OCI-LY3 (cell line): ENCODE data around the gene OSER1.
"Not testable (repeated sequence)": the region's sequence is repeated elsewhere in the genome, so short reads cannot be mapped to it uniquely, and the experiment has no call there.

Experiments used
- H2AFZ ChIP-seq: fragments of 200-600, 300-600 bp; shearing (Covaris generic); 2 replicates; pipeline ENCODE4 v1.6.0; 2014; ENCODE audit warnings: antibody characterized with exemption, low read depth, low read length
- H3K27ac ChIP-seq: fragments of 200-600, 300-600 bp; sonication (generic); 2 replicates; pipeline ENCODE4 v1.5.1; 2014; ENCODE audit warnings: mild to moderate bottlenecking, low read length, moderate library complexity, mixed read lengths
- H3K27me3 ChIP-seq: fragments of 200-600, 300-600 bp; sonication (generic); 2 replicates; pipeline ENCODE4 v1.6.1; 2014; ENCODE audit warnings: low read depth, low read length, mixed read lengths
- H3K36me3 ChIP-seq: fragments of 200-600, 300-600 bp; sonication (generic); replicated peaks from 2 replicates; pipeline ENCODE3; 2014; ENCODE audit warnings: low read depth, low read length, mixed read lengths
- H3K4me1 ChIP-seq: fragments of 300-600, 200-600 bp; sonication (generic); 2 replicates; pipeline ENCODE4 v1.6.1; 2014; ENCODE audit warnings: low read length, mixed read lengths
- H3K4me2 ChIP-seq: fragments of 200-600, 300-600 bp; sonication (generic); 2 replicates; pipeline ENCODE4 v1.6.1; 2014; ENCODE audit warnings: low read length, mixed read lengths
- H3K4me3 ChIP-seq: fragments of 300-600, 200-600 bp; sonication (generic); 2 replicates; pipeline ENCODE4 v1.5.1; 2014; ENCODE audit warnings: antibody characterized with exemption, mild to moderate bottlenecking, low read length, moderate library complexity
- H3K79me2 ChIP-seq: fragments of 300-600, 200-600 bp; shearing (Covaris generic); 2 replicates; pipeline ENCODE4 v1.6.1; 2014; ENCODE audit warnings: mild to moderate bottlenecking, low read length, mixed read lengths
- H3K9ac ChIP-seq: fragments of 300-600, 200-600 bp; shearing (Covaris generic); 2 replicates; pipeline ENCODE4 v1.6.0; 2014; ENCODE audit warnings: mild to moderate bottlenecking, low read length, moderate library complexity
- H3K9me3 ChIP-seq: fragments of 200-600, 300-600 bp; shearing (Covaris generic); 2 replicates; pipeline ENCODE4 v1.6.1; 2014; ENCODE audit warnings: low read length, mixed read lengths; ENCODE audit not compliant: insufficient read depth
- H4K20me1 ChIP-seq: fragments of 200-600, 300-600 bp; sonication (generic); 2 replicates; pipeline ENCODE4 v1.6.1; 2016; ENCODE audit warnings: low read length, mixed read lengths; ENCODE audit not compliant: insufficient read depth
- CTCF ChIP-seq: fragments of 200-600, 300-600 bp; sonication (generic); IDR thresholded peaks from 2 replicates; pipeline ENCODE4 v1.5.1; 2014; ENCODE audit warnings: antibody characterized with exemption, low read length, low read depth
- EZH2phosphoT487 ChIP-seq: fragments of 200-600 bp; shearing (Covaris generic); IDR thresholded peaks from 2 replicates; pipeline ENCODE4 v1.6.1; 2018; ENCODE audit warnings: antibody characterized with exemption, mixed run types, low read depth

The OSER1 gene

GRCh38 chr20:44247586-44248409 lies 37.2 kb upstream of the OSER1 start:
- TF ChIP-seq CTCF (no peak), EZH2phosphoT487 (no peak)

GRCh38 chr20:44247131-44247571 lies 36.6 kb upstream of the OSER1 start, which contains the start of gene GDAP1L1:
TSS of gene GDAP1L1 (plus strand) at chr20:44247308. CDS start at chr20:44247335, 27 bp downstream.
- Histone ChIP-seq H3K4me3 (no peak within 1 kb of the TSS), H3K9ac (no peak within 1 kb of the TSS), H3K79me2 (no peaks in the 10 kb centered on the region), H3K27ac (no peak within 1 kb of the TSS), H3K4me1 (no peaks in the 10 kb centered on the region), H3K9me3 (no peaks in the 10 kb centered on the region), H2AFZ (no peak within 1 kb of the TSS), H4K20me1 (0 out of 2 replicates have a peak, but pooled peaks cover 6% of the 10 kb centered on the region), H3K36me3 (no peaks in the 10 kb centered on the region), H3K27me3 (peaks cover 33% of the 10 kb centered on the region), H3K4me2 (no peak within 1 kb of the TSS)
- TF ChIP-seq EZH2phosphoT487 = no peak
- no peak for TF ChIP-seq CTCF

More at GRCh38 chr20:44247586-44248409, 37.2 kb upstream of the OSER1 start:
- H2AFZ ChIP-seq = no peak overlapping the region
- H3K79me2 ChIP-seq = no peaks in the 10 kb centered on the region
- no peaks in the 10 kb centered on the region for H3K4me1 ChIP-seq
- no peak overlapping the region for H3K4me2 ChIP-seq
- no peaks in the 10 kb centered on the region for H3K36me3 ChIP-seq
- no peaks in the 10 kb centered on the region for H3K9me3 ChIP-seq
- peaks cover 28% of the 10 kb centered on the region for H3K27me3 ChIP-seq
- H3K4me3 ChIP-seq = no peak overlapping the region
- no peak overlapping the region for H3K9ac ChIP-seq
- 0 out of 2 replicates have a peak, but pooled peaks cover 6% of the 10 kb centered on the region for H4K20me1 ChIP-seq
- H3K27ac ChIP-seq = no peak overlapping the region

- Histone ChIP-seq H3K27me3 (peaks cover 39% of the 10 kb centered on the region), H3K4me1 (no peaks in the 10 kb centered on the region), H3K36me3 (no peaks in the 10 kb centered on the region), H3K4me2 (no peak overlapping the region), H3K9me3 (no peaks in the 10 kb centered on the region), H3K27ac (no peak overlapping the region), H2AFZ (no peak overlapping the region), H3K9ac (no peak overlapping the region), H4K20me1 (0 out of 2 replicates have a peak, but pooled peaks cover 6% of the 10 kb centered on the region), H3K79me2 (no peaks in the 10 kb centered on the region), H3K4me3 (no peak overlapping the region)
- no peak for TF ChIP-seq EZH2phosphoT487
These were observed 35.4 kb upstream of the OSER1 start for GRCh38 chr20:44245977-44246376.

GRCh38 chr20:44241796-44242195 lies 31.2 kb upstream of the OSER1 start:
- no peaks in the 10 kb centered on the region for H3K79me2 ChIP-seq
- H3K4me3 ChIP-seq = no peak overlapping the region
- TF ChIP-seq CTCF (no peak), EZH2phosphoT487 (no peak)
- H4K20me1 ChIP-seq = no peaks in the 10 kb centered on the region
- H3K27ac ChIP-seq = no peak overlapping the region
- H3K36me3 ChIP-seq = no peaks in the 10 kb centered on the region
- H3K27me3 ChIP-seq = peaks cover 31% of the 10 kb centered on the region; the same call in 1 of the 2 replicates
- H3K4me1 ChIP-seq = no peaks in the 10 kb centered on the region
- H3K9ac ChIP-seq = no peak overlapping the region
- H2AFZ ChIP-seq = no peak overlapping the region
- no peaks in the 10 kb centered on the region for H3K9me3 ChIP-seq
- no peak overlapping the region for H3K4me2 ChIP-seq

GRCh38 chr20:44236840-44237239 lies 26.3 kb upstream of the OSER1 start:
- not testable (repeated sequence) for H3K4me2 ChIP-seq, H3K27me3 ChIP-seq, H3K36me3 ChIP-seq, H3K9me3 ChIP-seq, H3K79me2 ChIP-seq, H4K20me1 ChIP-seq, H3K4me1 ChIP-seq, H2AFZ ChIP-seq, H3K9ac ChIP-seq, H3K27ac ChIP-seq, H3K4me3 ChIP-seq
